Measurements from ENCODE around the gene RIMS4.

DNA sequence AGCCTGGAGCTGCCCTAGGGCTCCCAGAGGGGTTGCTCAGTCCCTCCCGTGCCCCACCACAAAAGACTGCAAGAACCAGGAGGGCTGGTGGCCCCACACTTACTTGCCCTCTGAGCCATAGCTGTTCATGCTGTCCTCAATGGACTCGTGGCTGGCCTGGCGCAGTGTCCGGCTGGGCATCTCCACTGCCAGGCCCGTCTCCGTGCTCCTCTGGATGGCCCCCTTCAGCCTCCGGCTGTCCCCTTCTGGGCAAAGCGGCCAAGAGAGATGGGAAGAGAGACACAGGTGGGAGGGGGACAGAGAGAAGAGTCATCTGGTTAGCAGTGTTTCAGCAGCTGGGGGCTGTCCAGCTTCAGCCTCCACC lies 39.2 kb downstream of the RIMS4 start:
- TF ChIP-seq, protein P1, sequence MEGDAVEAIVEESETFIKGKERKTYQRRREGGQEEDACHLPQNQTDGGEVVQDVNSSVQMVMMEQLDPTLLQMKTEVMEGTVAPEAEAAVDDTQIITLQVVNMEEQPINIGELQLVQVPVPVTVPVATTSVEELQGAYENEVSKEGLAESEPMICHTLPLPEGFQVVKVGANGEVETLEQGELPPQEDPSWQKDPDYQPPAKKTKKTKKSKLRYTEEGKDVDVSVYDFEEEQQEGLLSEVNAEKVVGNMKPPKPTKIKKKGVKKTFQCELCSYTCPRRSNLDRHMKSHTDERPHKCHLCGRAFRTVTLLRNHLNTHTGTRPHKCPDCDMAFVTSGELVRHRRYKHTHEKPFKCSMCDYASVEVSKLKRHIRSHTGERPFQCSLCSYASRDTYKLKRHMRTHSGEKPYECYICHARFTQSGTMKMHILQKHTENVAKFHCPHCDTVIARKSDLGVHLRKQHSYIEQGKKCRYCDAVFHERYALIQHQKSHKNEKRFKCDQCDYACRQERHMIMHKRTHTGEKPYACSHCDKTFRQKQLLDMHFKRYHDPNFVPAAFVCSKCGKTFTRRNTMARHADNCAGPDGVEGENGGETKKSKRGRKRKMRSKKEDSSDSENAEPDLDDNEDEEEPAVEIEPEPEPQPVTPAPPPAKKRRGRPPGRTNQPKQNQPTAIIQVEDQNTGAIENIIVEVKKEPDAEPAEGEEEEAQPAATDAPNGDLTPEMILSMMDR (IDR thresholded peaks at IDR 0.05): no peak
- no peak for TF ChIP-seq POLR2A (IDR thresholded peaks at IDR 0.05)

All from prostate gland (tissue), 2 donors.